D341Med (cell line): ENCODE data around the gene PGAP2.
"Not testable (repeated sequence)": the region's sequence is repeated elsewhere in the genome, so short reads cannot be mapped to it uniquely, and the experiment has no call there.

Experiments used
- DNase-seq: peaks from one replicate; pipeline ENCODE4 v3.0.0; 2012; ENCODE audit warnings: low spot score

PGAP2 gene

GRCh38 chr11:3803726-3804495 is 4.4 kb upstream of the PGAP2 start:
- DNase-seq: no peak

DNA sequence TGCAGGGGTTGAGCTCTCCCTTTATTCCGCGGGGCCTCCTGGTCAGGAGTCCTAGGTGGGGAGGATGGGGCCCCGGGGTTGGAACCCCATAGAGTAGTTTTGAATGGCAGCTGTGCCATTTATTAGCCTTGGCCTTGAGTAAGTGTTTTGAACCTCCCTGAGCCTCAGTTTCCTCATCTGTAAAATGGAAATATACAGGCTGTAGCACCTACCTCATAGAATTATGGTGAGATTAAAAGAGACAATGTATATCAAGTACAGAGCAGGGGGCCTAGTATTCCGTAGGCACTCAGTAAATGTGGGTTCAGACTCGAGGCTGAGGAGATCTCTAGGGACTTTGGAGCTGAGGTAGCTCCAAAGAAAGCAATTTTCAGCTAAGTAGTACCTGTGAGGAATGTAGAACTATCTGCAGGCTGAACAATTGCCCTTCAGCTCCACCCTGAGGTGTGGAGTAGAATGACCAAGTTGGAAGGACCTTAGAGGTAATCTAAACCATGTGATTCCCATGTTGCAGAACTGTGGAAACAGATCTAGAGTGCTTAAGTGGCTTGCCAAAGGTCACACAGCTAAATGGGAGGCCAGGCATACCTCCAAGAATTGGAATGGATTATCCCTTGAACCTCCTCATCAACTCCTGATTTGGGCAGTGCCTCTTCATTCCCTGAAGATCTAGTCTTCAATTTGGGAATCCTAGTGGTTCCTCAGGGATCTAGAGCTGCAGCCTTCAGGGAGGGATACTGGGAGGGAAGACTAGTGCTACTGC is 682 bp downstream of the PGAP2 start:
- DNase-seq: no peak

GRCh38 chr11:3809624-3809928 is 1.2 kb downstream of the PGAP2 start:
- DNase-seq: no peak

DNA sequence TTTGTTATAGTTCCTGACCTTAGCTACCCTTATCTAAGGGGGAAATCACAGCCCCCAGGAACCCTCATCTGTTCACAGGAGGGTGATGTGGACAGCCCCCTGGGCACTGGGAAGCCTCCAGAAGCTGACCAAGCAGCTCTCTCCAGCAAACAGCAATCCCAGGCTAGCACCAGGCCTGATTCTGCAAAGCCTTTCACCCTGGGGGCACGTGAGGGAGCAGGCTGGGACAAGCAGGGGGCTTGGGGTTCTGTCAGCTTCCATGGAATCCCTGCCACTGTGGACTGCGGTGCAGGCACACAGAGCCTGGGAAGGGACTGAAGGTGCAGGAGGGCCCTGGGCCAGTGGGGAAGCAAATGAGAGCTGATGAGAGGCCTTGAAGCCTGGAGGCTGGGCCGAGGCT is 2.1 kb downstream of the PGAP2 start:
- no peak for DNase-seq

DNA sequence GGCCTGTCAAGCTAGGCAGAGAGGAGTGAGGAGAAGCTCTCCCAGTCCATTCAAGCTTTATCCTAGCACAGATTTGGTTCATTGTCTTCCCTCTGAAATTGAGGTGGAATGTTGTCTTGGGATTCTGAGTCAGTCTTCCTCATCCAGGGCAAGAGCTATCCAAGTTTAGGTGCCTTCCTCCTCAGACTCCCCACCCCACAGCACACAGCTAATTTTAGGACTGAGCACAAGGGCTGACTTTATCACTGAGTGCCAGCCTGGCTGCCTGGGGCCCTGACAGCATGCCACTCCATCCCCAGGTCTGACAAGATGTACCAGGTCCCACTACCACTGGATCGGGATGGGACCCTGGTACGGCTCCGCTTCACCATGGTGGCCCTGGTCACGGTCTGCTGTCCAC is 2.6 kb downstream of the PGAP2 start:
- DNase-seq: no peak

DNA sequence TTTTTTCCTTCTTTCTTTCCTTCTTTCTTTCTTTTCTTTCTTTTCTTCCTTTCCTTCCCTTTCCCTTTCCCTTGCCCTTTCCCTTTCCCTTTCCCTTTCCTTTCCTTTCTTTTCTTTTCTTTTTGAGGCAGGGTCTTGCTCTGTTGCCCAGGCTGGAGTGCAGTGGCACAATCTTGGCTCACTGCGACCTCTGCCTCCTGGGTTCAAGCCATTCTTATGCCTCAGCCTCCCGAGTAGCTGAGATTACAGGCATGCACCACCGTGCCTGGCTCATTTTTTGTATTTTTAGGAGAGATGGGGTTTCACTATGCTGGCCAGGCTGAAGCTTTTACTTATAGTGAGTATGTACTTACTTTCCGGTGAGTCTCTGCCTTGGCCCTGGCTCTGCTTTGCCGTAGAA is 6.5 kb downstream of the PGAP2 start:
- DNase-seq: not testable (repeated sequence)

DNA sequence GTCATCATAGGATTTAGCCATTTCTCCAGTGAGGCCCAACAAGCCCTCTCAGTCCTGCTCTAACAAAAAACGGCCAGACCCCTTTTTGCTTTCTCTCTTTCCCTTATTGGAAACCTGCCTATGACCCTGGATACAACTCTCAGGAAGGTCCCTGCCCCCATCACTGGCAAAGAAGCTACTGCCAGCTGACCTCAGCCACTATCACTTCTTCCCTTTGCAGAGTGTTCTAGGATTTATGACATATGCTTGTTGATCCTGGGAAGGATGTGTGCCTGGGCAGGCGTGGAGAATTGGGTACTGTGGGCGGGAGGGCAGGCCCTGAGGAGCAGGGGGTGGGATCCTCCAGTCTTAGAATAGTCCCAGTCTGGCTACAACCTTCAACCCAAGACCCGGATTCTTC is 7.5 kb downstream of the PGAP2 start:
- no peak for DNase-seq

DNA sequence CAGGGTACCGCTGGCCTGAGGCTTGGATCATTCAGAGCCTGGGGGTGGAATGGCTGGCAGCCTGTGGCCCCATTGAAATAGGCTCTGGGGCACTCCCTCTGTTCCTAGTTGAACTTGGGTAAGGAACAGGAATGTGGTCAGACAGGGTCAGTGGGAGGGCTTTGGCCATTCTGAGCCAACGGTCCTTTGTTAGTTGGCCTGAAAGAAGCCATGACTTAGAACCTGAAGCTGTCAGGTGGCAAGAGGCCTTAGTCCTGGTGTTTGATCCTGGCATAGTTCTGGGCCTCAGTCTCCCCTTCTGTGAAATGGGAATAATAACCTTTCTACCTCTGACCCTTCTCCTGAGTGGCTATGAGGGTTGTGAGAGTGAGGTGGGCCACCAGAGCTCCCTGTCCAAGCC is 8.3 kb downstream of the PGAP2 start:
- DNase-seq: no peak

GRCh38 chr11:3817181-3817800 is 8.9 kb downstream of the PGAP2 start:
- no peak for DNase-seq

- DNase-seq: no peak
Observed at GRCh38 chr11:3820971-3821370, 12.6 kb downstream of the PGAP2 start.

DNA sequence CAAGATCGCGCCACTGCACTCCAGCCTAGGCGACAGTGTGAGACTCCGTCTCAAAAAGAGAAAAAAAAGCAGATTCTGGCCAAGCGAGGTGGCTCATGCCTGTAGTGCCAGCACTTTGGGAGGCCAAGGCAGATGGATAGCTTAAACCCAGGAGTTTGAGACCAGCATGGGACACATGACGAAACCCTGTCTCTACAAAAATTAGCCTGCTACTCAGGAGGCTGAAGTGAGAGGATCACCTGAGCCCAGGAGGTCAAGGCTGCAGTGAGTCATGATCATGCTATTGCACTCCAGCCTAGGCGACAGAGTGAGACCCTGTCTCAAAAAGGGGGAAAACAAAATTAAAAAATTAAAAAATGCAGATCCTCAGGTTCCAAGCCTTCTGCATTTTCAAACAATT is 14.0 kb downstream of the PGAP2 start:
- no peak for DNase-seq

- no peak for DNase-seq
Observed at GRCh38 chr11:3823303-3823702, 14.9 kb downstream of the PGAP2 start.

- DNase-seq: no peak
Observed at GRCh38 chr11:3823762-3824506, 15.6 kb downstream of the PGAP2 start.

- peak; percentile 62 for DNase-seq
Observed at GRCh38 chr11:3824714-3825472, 16.5 kb downstream of the PGAP2 start.

GRCh38 chr11:3825473-3826154 is 17.3 kb downstream of the PGAP2 start:
- DNase-seq: no peak

- no peak for DNase-seq
Observed at GRCh38 chr11:3826721-3827120, 18.4 kb downstream of the PGAP2 start.

DNA sequence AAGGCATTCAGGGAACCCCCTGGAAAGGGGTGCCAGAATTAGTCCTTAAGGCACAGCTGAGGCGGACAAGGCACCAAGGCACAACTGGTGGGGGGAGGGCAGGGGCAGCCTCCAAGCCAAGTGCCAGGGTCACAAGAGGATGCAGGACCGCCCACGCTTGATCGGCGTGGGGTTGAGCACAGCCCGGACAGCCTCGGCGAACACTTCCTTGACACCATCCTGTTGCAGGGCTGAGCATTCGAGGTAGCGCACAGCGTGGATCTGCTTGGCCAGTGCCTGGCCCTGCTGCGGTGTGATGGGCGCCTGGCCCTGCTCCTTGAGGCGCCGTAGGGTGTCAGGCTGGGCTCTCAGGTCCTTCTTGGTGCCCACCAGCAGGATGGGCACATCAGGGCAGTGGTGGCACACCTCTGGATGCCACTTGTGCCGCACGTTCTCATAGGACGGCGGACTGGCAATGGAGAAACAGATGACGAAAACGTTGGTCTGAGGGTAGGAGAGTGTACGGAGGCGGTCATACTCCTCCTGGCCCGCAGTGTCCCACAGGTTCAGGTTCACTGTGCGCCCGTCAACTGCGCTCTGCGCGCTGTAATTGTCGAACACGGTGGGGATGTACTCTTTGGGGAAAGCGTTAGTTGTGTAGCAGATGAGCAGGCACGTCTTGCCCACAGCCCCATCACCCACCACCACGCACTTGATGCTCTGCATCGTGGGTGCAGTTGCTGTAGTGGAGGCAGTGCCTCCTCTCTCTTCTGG is 19.2 kb downstream of the PGAP2 start:
- DNase-seq: no peak

DNA sequence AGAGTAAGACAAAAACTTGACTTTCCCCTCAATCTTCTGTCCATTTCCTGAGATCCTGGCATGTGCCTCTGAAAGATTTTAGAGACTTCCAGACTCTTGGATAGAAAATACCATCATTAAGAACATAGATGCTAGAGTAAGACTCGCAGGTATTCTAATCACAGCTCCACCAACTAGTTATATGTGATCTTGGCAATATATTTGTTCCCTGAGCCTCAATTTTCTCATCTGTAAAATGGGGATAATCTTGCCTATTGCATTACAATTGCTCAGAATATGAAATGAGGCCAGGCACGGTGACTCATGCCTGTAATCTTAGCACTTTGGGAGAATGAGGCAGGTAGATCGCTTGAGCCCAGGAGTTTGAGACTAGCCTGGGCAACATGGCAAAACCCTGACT is 21.7 kb downstream of the PGAP2 start:
- no peak for DNase-seq

DNA sequence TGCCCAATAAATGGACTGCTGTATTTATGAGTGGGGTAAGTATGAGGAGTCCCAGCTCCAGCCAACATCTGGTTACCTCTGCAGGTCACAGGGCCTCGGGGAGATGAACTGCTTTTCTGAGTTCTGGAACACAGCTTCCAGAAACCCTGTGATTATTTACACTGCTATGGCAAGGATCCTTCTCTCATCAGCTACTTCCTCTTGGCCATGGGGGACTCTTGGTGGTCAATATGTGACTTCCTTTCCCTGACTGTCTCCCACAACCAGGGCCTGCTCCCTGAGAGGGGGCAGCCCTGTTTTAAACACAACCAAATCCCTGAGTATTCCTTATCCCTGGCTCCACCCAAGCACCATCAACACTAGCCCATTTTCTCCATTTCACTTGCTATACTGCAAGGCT is 22.4 kb downstream of the PGAP2 start:
- no peak for DNase-seq

DNA sequence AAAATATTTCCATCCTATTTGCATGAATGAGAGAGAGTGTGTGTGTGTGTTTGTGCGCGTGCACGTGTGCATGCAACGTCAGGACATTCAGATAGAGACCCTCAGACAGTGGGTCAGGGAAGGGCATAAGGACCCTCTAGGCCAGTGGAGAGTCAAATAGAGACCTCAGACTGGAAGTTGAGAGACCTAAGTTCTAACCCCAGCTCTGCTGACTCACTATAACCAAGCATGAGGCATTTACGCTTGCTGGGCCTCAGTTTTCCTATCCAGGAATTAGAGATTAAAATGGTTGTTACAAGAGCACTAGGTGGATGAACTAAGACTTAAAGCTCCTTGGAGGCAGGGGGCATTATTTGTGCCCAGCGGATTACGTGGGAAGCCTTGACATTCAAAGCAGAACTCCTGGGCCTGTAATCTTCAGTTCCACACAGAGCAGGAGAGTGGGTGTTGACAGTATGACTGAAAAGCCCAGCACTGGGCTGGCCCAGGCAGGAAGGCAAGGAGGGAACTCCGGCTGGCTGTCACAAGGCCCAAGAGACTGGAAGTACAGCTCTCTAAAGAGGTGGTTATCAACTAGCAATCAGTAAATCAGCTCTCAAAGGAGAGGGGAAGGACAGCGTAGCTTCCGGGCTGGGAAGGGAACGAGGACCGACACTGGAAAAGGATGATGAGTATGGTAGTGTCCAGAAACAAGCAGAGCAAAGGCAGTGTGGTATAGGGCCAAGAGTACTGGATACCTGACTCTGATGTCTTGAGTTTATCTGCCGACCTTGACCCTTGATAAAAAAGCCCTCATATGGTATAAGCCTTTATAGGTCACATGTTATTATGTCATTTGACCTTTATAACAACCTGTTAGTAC is 23.2 kb downstream of the PGAP2 start:
- DNase-seq: no peak
